ENCODE results near the gene GOLGA8T.
"Not testable (repeated sequence)": the region's sequence is repeated elsewhere in the genome, so short reads cannot be mapped to it uniquely, and the experiment has no call there.

- TF ChIP-seq, protein P1, sequence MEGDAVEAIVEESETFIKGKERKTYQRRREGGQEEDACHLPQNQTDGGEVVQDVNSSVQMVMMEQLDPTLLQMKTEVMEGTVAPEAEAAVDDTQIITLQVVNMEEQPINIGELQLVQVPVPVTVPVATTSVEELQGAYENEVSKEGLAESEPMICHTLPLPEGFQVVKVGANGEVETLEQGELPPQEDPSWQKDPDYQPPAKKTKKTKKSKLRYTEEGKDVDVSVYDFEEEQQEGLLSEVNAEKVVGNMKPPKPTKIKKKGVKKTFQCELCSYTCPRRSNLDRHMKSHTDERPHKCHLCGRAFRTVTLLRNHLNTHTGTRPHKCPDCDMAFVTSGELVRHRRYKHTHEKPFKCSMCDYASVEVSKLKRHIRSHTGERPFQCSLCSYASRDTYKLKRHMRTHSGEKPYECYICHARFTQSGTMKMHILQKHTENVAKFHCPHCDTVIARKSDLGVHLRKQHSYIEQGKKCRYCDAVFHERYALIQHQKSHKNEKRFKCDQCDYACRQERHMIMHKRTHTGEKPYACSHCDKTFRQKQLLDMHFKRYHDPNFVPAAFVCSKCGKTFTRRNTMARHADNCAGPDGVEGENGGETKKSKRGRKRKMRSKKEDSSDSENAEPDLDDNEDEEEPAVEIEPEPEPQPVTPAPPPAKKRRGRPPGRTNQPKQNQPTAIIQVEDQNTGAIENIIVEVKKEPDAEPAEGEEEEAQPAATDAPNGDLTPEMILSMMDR (IDR thresholded peaks at IDR 0.05): not testable (repeated sequence)
- TF ChIP-seq REST (IDR thresholded peaks at IDR 0.05; ENCODE audit: insufficient read depth in 1 of 2, low read depth in 2 of 2, low read length in 1 of 2); POLR2AphosphoS5 (IDR thresholded peaks at IDR 0.05; ENCODE audit: low read depth, low read length): not testable (repeated sequence)
Measured at GRCh38 chr15:30192119-30192745, 57.4 kb downstream of the GOLGA8T start.
